HG03097 (cell line): ENCODE data around the gene EHD3.

Experiments used
- ATAC-seq: cut with Tn5 transposase; IDR thresholded peaks from one replicate; pipeline ENCODE4 v1.9.1; 2021; ENCODE audit not compliant: unreplicated experiment, low FRiP score

Gene EHD3

GRCh38 chr2:31233741-31234682 lies at the start of gene EHD3:
TSS of gene EHD3 (plus strand) at chr2:31234152. CDS start at chr2:31234622, 470 bp downstream.
- ATAC-seq: peak; percentile 81

GRCh38 chr2:31187166-31187565 lies 46.8 kb upstream of the EHD3 start:
- no peak for ATAC-seq

GRCh38 chr2:31188131-31188530 lies 45.8 kb upstream of the EHD3 start:
- ATAC-seq: no peak

GRCh38 chr2:31189141-31189540 lies 44.8 kb upstream of the EHD3 start:
- ATAC-seq: no peak

GRCh38 chr2:31190188-31190587 lies 43.8 kb upstream of the EHD3 start:
- no peak for ATAC-seq

- no peak for ATAC-seq
These were observed 42.0 kb upstream of the EHD3 start for GRCh38 chr2:31191931-31192330.

GRCh38 chr2:31192396-31192795 lies 41.6 kb upstream of the EHD3 start:
- no peak for ATAC-seq

- ATAC-seq: no peak
These were observed 41.0 kb upstream of the EHD3 start for GRCh38 chr2:31192851-31193392.

- ATAC-seq: no peak
These were observed 40.1 kb upstream of the EHD3 start for GRCh38 chr2:31193806-31194205.

GRCh38 chr2:31196622-31197021 lies 37.3 kb upstream of the EHD3 start:
- ATAC-seq: no peak

- no peak for ATAC-seq
These were observed 36.8 kb upstream of the EHD3 start for GRCh38 chr2:31197166-31197565.

- no peak for ATAC-seq
These were observed 36.3 kb upstream of the EHD3 start for GRCh38 chr2:31197669-31198068.

GRCh38 chr2:31199206-31199605 lies 34.7 kb upstream of the EHD3 start:
- ATAC-seq: no peak

GRCh38 chr2:31200972-31201371 lies 33.0 kb upstream of the EHD3 start:
- no peak for ATAC-seq

GRCh38 chr2:31202041-31202440 lies 31.9 kb upstream of the EHD3 start:
- no peak for ATAC-seq

GRCh38 chr2:31202833-31203232 lies 31.1 kb upstream of the EHD3 start:
- no peak for ATAC-seq

- no peak for ATAC-seq
These were observed 30.0 kb upstream of the EHD3 start for GRCh38 chr2:31203916-31204315.

- ATAC-seq: no peak
These were observed 29.2 kb upstream of the EHD3 start for GRCh38 chr2:31204783-31205182.

GRCh38 chr2:31205186-31205585 lies 28.8 kb upstream of the EHD3 start:
- no peak for ATAC-seq

GRCh38 chr2:31205613-31206012 lies 28.3 kb upstream of the EHD3 start:
- ATAC-seq: no peak

- no peak for ATAC-seq
These were observed 26.2 kb upstream of the EHD3 start for GRCh38 chr2:31207790-31208189.

- ATAC-seq: no peak
These were observed 25.7 kb upstream of the EHD3 start for GRCh38 chr2:31208240-31208639.
